CD4-positive, alpha-beta T cell (primary cell): ENCODE results near the gene CSRNP3. TPM values are rescaled to one million over a fixed set of nuclear protein-coding genes. Genes with fewer than 3 reads are reported as not detected.
A peak's percentile ranks its signal among the peaks of the same experiment; 100 is the strongest.

ENCODE experiments used
- ATAC-seq: fragments of 200-7000 bp; cut with Tn5 transposase; one replicate; pipeline ENCODE4 v1.10.0; 2022; ENCODE audit warnings: mild to moderate bottlenecking; ENCODE audit not compliant: poor library complexity
- CTCF ChIA-PET: fragments of 350-600 bp; sonication (Branson Sonifier 250); formaldehyde crosslinking; loops from one replicate; lab custom pipeline; 2021; ENCODE audit warnings: antibody characterized with exemption, inconsistent platforms; lab: Charles Lee
- POLR2A ChIA-PET: fragments of 350-600 bp; sonication (Branson Sonifier 250); formaldehyde crosslinking; loops from one replicate; lab custom pipeline; 2021; ENCODE audit warnings: antibody characterized with exemption, inconsistent platforms; lab: Charles Lee
- DNase-seq, 14 experiments: peaks; one replicate each; pipeline ENCODE4 v3.0.0-alpha.2; 2013 to 2020; ENCODE audit warnings: mixed read lengths in 2 of 14
- H3K27ac ChIP-seq, 2 donors: one replicate each; pipeline versions ENCODE4 v1.5.1 to v1.7.0; 2013; ENCODE audit warnings: low read length in 2 of 2, low read depth in 1 of 2, mild to moderate bottlenecking in 1 of 2
- H3K27me3 ChIP-seq, 2 experiments: 1 replicate in 1 of 2; 2 replicates in 1 of 2; pipeline versions ENCODE4 v1.6.1 to v1.7.0; 2013; ENCODE audit warnings: low read length in 2 of 2, control low read depth in 1 of 2, mild to moderate bottlenecking in 1 of 2, moderate library complexity in 1 of 2; ENCODE audit not compliant: insufficient read depth in 2 of 2, control insufficient read depth in 1 of 2
- H3K36me3 ChIP-seq: one replicate; pipeline ENCODE4 v1.6.1; 2013; ENCODE audit warnings: low read length, control low read depth; ENCODE audit not compliant: insufficient read depth
- H3K4me1 ChIP-seq: one replicate; pipeline ENCODE4 v1.6.1; 2013; ENCODE audit warnings: low read length, control low read depth; ENCODE audit not compliant: insufficient read depth
- H3K4me3 ChIP-seq: one replicate; pipeline ENCODE4 v1.5.1; 2013; ENCODE audit warnings: mild to moderate bottlenecking, low read length, moderate library complexity
- H3K9me3 ChIP-seq, 2 experiments: 1 replicate in 1 of 2; 2 replicates in 1 of 2; pipeline versions ENCODE4 v1.6.1 to v1.7.0; 2013; ENCODE audit warnings: low read length in 2 of 2, mild to moderate bottlenecking in 2 of 2, control low read depth in 1 of 2, moderate library complexity in 1 of 2; ENCODE audit not compliant: control insufficient read depth in 1 of 2, insufficient read depth in 1 of 2
- H3K27ac Mint-ChIP-seq: one replicate; pipeline ENCODE4 v1.8.0; 2020; ENCODE audit warnings: mixed read lengths
- H3K27me3 Mint-ChIP-seq: one replicate; pipeline ENCODE4 v1.8.0; 2021; ENCODE audit warnings: mixed read lengths
- H3K36me3 Mint-ChIP-seq: one replicate; pipeline ENCODE4 v1.8.0; 2021; ENCODE audit warnings: low read depth, mixed read lengths
- H3K4me1 Mint-ChIP-seq: one replicate; pipeline ENCODE4 v1.8.0; 2021; ENCODE audit warnings: low read depth, mixed read lengths
- H3K4me3 Mint-ChIP-seq: one replicate; pipeline ENCODE4 v1.8.0; 2020; ENCODE audit warnings: mild to moderate bottlenecking, mixed read lengths
- H3K9me3 Mint-ChIP-seq: one replicate; pipeline ENCODE4 v1.8.0; 2020; ENCODE audit warnings: mixed read lengths
- intact Hi-C, 2 experiments: fragments of 100-400 bp; cut with DNase I in 1 of 2; cut with micrococcal nuclease in 1 of 2; formaldehyde crosslinking; loops; one replicate each; pipeline versions ENCODE4 v1.15.1 to v1.9.0; 2023 to 2025; cut with DNase I, micrococcal nuclease
- total RNA-seq, 174 experiments: library from RNA in 2 of 174; stranded (reverse) in 2 of 174; gene quantifications; one replicate each; pipeline ENCODE4 v1.2.3 and lab custom pipeline; 2021 to 2026
- TF ChIP-seq, protein P1 (sequence below): fragments of 200-600 bp; IDR thresholded peaks from one replicate; pipeline ENCODE4 v1.8.0; 2022; ENCODE audit warnings: antibody characterized with exemption, mild to moderate bottlenecking

CSRNP3 gene
- total RNA-seq, 2 experiments from 2014 or later: not detected

DNA sequence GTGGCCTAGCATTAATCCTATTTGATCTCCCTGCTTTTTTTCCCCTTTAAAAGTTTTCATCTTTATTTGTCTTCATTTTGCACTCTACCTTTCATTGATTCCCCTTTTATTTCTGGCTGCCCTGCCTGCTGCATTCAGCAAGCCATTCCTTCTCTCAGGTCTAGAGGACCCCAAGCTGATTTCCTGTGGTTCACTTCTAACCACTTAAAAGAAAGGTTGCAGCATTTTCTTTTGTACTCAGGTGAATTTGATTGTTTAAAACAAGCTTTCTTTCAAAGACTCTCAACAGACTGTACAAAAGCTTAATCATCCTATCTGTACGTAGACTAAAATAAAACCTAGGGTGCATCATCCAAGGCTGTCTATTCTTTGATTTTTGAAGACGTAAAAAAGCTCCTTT lies 160.3 kb downstream of the CSRNP3 start:
- H3K27me3 Mint-ChIP-seq: no peaks in the 10 kb centered on the region
- Histone ChIP-seq H3K27me3 (no peaks in the 10 kb centered on the region), H3K9me3 (no peaks in the 10 kb centered on the region), H3K4me1 (no peaks in the 10 kb centered on the region), H3K27ac (no peak overlapping the region), H3K36me3 (no peaks in the 10 kb centered on the region), H3K4me3 (no peak overlapping the region)
- peaks cover 16% of the 10 kb centered on the region for H3K4me1 Mint-ChIP-seq
- no peak overlapping the region for H3K4me3 Mint-ChIP-seq
- DNase-seq (no peak), ATAC-seq (no peak)
- ChIA-PET CTCF (no interaction called here), POLR2A (no interaction called here)
- no peak overlapping the region for H3K27ac Mint-ChIP-seq
- intact Hi-C loops: no loop called here
- H3K9me3 Mint-ChIP-seq: no peaks in the 10 kb centered on the region
- no peaks in the 10 kb centered on the region for H3K36me3 Mint-ChIP-seq
- TF ChIP-seq, protein P1, sequence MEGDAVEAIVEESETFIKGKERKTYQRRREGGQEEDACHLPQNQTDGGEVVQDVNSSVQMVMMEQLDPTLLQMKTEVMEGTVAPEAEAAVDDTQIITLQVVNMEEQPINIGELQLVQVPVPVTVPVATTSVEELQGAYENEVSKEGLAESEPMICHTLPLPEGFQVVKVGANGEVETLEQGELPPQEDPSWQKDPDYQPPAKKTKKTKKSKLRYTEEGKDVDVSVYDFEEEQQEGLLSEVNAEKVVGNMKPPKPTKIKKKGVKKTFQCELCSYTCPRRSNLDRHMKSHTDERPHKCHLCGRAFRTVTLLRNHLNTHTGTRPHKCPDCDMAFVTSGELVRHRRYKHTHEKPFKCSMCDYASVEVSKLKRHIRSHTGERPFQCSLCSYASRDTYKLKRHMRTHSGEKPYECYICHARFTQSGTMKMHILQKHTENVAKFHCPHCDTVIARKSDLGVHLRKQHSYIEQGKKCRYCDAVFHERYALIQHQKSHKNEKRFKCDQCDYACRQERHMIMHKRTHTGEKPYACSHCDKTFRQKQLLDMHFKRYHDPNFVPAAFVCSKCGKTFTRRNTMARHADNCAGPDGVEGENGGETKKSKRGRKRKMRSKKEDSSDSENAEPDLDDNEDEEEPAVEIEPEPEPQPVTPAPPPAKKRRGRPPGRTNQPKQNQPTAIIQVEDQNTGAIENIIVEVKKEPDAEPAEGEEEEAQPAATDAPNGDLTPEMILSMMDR: no peak

DNA sequence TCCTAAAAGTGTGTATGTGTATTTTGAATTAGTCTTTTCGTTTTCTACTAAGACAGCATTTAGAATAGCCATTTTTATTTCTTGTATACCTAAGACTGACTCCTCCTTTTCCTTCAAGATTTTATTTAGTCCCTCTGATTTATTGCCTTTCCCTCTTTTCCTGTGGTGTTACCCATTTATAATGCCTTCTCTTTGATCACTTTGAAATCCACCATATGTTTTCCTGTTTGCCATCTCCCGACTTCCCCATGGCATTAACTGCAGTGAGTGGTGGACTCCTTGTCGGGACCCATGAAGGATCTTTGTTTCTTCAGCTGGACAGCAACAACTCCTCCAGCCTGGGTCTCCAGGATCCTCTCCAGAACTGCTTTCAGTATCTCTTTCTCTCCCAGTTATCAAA lies 160.7 kb downstream of the CSRNP3 start:
- H3K27me3 ChIP-seq: no peaks in the 10 kb centered on the region
- intact Hi-C loops: no loop called here
- Mint-ChIP-seq H3K9me3 (no peaks in the 10 kb centered on the region), H3K4me3 (peak overlapping the region; percentile 10), H3K27ac (no peak overlapping the region), H3K36me3 (no peaks in the 10 kb centered on the region), H3K27me3 (no peaks in the 10 kb centered on the region), H3K4me1 (peaks cover 16% of the 10 kb centered on the region)
- no peak overlapping the region for H3K27ac ChIP-seq
- ATAC-seq: no peak
- no peaks in the 10 kb centered on the region for H3K9me3 ChIP-seq
- CTCF ChIA-PET: no interaction called here
- H3K4me1 ChIP-seq: no peaks in the 10 kb centered on the region
- H3K36me3 ChIP-seq: no peaks in the 10 kb centered on the region
- no peak overlapping the region for H3K4me3 ChIP-seq
- POLR2A ChIA-PET: no interaction called here
- TF ChIP-seq, protein P1: no peak
- DNase-seq: no peak

DNA sequence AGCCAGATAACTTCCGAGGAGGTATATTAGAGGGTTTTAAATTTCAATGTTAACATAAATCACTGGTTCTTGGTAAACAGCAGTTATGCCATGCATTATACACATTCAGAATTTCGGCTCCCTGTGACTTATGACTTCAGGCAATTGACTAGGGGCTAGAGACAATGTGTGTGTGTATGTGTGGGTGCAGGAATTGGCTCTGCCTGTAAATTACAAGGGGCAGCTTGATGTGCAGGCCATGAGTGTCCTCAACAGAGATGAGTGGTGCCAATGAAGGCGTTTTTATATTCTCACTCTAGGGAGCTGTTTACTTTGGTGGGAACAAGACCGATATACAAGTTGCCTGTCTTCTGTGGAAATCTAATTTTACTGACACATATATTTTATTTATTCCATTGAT lies 161.6 kb downstream of the CSRNP3 start:
- Histone ChIP-seq H3K27ac (no peak overlapping the region), H3K9me3 (no peaks in the 10 kb centered on the region), H3K4me3 (no peak overlapping the region), H3K4me1 (no peaks in the 10 kb centered on the region), H3K36me3 (no peaks in the 10 kb centered on the region), H3K27me3 (no peaks in the 10 kb centered on the region)
- TF ChIP-seq, protein P1: no peak
- Mint-ChIP-seq H3K27me3 (no peaks in the 10 kb centered on the region), H3K27ac (no peak overlapping the region), H3K9me3 (no peaks in the 10 kb centered on the region), H3K4me1 (peaks cover 16% of the 10 kb centered on the region), H3K36me3 (no peaks in the 10 kb centered on the region), H3K4me3 (no peak overlapping the region)
- DNase-seq: no peak
- intact Hi-C loops: no loop called here
- ChIA-PET CTCF (no interaction called here), POLR2A (no interaction called here)
- ATAC-seq: no peak
